Activated CD4-positive, alpha-beta T cell treated with anti-CD3 and anti-CD28 coated beads, Interleukin-10, Interleukin-2, amounts not matched to agents 100 ng/mL and 50 ng/mL, durations not matched to agents 16 hours and 8 hours (primary cell): ENCODE data around the gene SREBF2.
"Not testable (repeated sequence)": the region's sequence is repeated elsewhere in the genome, so short reads cannot be mapped to it uniquely, and the experiment has no call there.

Source experiments
- DNase-seq: peaks from one replicate; pipeline ENCODE4 v3.0.0-alpha.2; 2020

The SREBF2 gene

GRCh38 chr22:41948928-41949296, 116.0 kb downstream of the SREBF2 start:
- not testable (repeated sequence) for DNase-seq

- DNase-seq, result no peak
Observed at GRCh38 chr22:41949297-41949965, 116.5 kb downstream of the SREBF2 start.

GRCh38 chr22:41951898-41952474, 119.1 kb downstream of the SREBF2 start, which contains the start of gene SMIM45:
Gene SMIM45, plus strand, starts transcription at chr22:41952150.
- DNase-seq, result no peak

GRCh38 chr22:41952713-41953112, 119.8 kb downstream of the SREBF2 start:
- DNase-seq, result no peak
